ENCODE data around the gene NPLOC4. TPM values are rescaled to one million over a fixed set of nuclear protein-coding genes. Genes with fewer than 3 reads are reported as not detected.

NPLOC4 gene
- total RNA-seq, 4 donors from 2014 or later: 45.8 to 98.5 (median 58.1) TPM

GRCh38 chr17:81656118-81656743 lies 19.3 kb upstream of the NPLOC4 start, which contains the start of gene PDE6G:
PDE6G (minus strand) TSS chr17:81656542; CDS start chr17:81653305, 3,237 bp downstream.
- TF ChIP-seq CTCF (IDR thresholded peaks at IDR 0.05): no peak
- no peak for TF ChIP-seq POLR2A (IDR thresholded peaks at IDR 0.05)
- no peak for DNase-seq
- Histone ChIP-seq H3K36me3 (no peaks in the 10 kb centered on the region), H3K4me3 (replicated peaks in 1 of 3) (no peak within 1 kb of the TSS), H3K4me1 (no peaks in the 10 kb centered on the region), H3K9me3 (no peaks in the 10 kb centered on the region), H3K27me3 (no peaks in the 10 kb centered on the region), H3K27ac (no peak within 1 kb of the TSS)
- intact Hi-C loops (cut with DNase I): no loop called here
- WGBS, 2 donors: 77 to 80% methylated on average over 5 to 10 of the region's 15 CpGs

GRCh38 chr17:81655378-81656117 lies 18.6 kb upstream of the NPLOC4 start:
- Histone ChIP-seq H3K9me3 (no peaks in the 10 kb centered on the region), H3K4me1 (no peaks in the 10 kb centered on the region), H3K27me3 (no peaks in the 10 kb centered on the region), H3K36me3 (no peaks in the 10 kb centered on the region), H3K4me3 (replicated peaks in 1 of 3) (no peak overlapping the region), H3K27ac (no peak overlapping the region)
- no peak for DNase-seq
- WGBS, 2 donors: 69 to 76% methylated on average over 9 to 15 of the region's 18 CpGs
- TF ChIP-seq POLR2A (IDR thresholded peaks at IDR 0.05): no peak
- no peak for TF ChIP-seq CTCF (IDR thresholded peaks at IDR 0.05)
- intact Hi-C loops (cut with DNase I): no loop called here

GRCh38 chr17:81652906-81653771 lies 16.2 kb upstream of the NPLOC4 start:
- Histone ChIP-seq H3K36me3 (no peaks in the 10 kb centered on the region), H3K9me3 (no peaks in the 10 kb centered on the region), H3K4me3 (replicated peaks in 1 of 3) (no peak overlapping the region), H3K4me1 (no peaks in the 10 kb centered on the region), H3K27ac (no peak overlapping the region), H3K27me3 (peaks cover 6% of the 10 kb centered on the region)
- WGBS, 2 donors: 31 to 33% methylated on average over 16 to 22 of the region's 27 CpGs
- intact Hi-C loops (cut with DNase I): no loop called here
- no peak for DNase-seq
- TF ChIP-seq CTCF (IDR thresholded peaks at IDR 0.05) (no peak), POLR2A (IDR thresholded peaks at IDR 0.05) (no peak)

- no peak overlapping the region for H3K27ac ChIP-seq
- H3K4me1 ChIP-seq: no peaks in the 10 kb centered on the region
- peak; percentile 29 to 35 for DNase-seq
- 74 to 82% methylated on average over 7 to 8 of the region's 10 CpGs for WGBS, 2 donors
- H3K36me3 ChIP-seq: no peaks in the 10 kb centered on the region
- TF ChIP-seq POLR2A (IDR thresholded peaks at IDR 0.05): no peak
- TF ChIP-seq CTCF (IDR thresholded peaks at IDR 0.05): no peak
- H3K9me3 ChIP-seq: no peaks in the 10 kb centered on the region
- H3K27me3 ChIP-seq: peaks cover 6% of the 10 kb centered on the region
- intact Hi-C loops (cut with DNase I): no loop called here
- no peak overlapping the region for H3K4me3 ChIP-seq (replicated peaks in 1 of 3)
These were observed 14.8 kb upstream of the NPLOC4 start for GRCh38 chr17:81651692-81652091.

Measured in thyroid gland (tissue), 4 donors.